ENCODE measurements around the gene MED27. TPM values are rescaled to one million over a fixed set of nuclear protein-coding genes. Genes with fewer than 3 reads are reported as not detected.

MED27 gene
- total RNA-seq, 1 donor from 2014 or later = 45.0 TPM

- H3K27ac Mint-ChIP-seq (ENCODE audit: unreplicated experiment) = peak overlapping the region; percentile 57
- TF ChIP-seq CTCF (IDR thresholded peaks at IDR 0.05; ENCODE audit: partially characterized antibody, unreplicated experiment) = no peak
- DNase-seq = no peak
- H3K36me3 Mint-ChIP-seq (ENCODE audit: unreplicated experiment) = no peaks in the 10 kb centered on the region
- H3K4me1 Mint-ChIP-seq (ENCODE audit: low read depth, unreplicated experiment) = peaks cover 28% of the 10 kb centered on the region
- no peaks in the 10 kb centered on the region for H3K9me3 Mint-ChIP-seq (ENCODE audit: unreplicated experiment)
- no peaks in the 10 kb centered on the region for H3K27me3 Mint-ChIP-seq (ENCODE audit: unreplicated experiment)
- peak overlapping the region; percentile 12 for H3K4me3 Mint-ChIP-seq (ENCODE audit: unreplicated experiment)
These were observed 98.4 kb downstream of the MED27 start for GRCh38 chr9:131981116-131981776.

GRCh38 chr9:131980267-131981016 is 99.2 kb downstream of the MED27 start:
- Mint-ChIP-seq H3K4me1 (ENCODE audit: low read depth, unreplicated experiment) (peaks cover 28% of the 10 kb centered on the region), H3K9me3 (ENCODE audit: unreplicated experiment) (no peaks in the 10 kb centered on the region), H3K27ac (ENCODE audit: unreplicated experiment) (no peak overlapping the region), H3K36me3 (ENCODE audit: unreplicated experiment) (no peaks in the 10 kb centered on the region), H3K4me3 (ENCODE audit: unreplicated experiment) (peak overlapping the region; percentile 35), H3K27me3 (ENCODE audit: unreplicated experiment) (no peaks in the 10 kb centered on the region)
- no peak for DNase-seq
- TF ChIP-seq CTCF (IDR thresholded peaks at IDR 0.05; ENCODE audit: partially characterized antibody, unreplicated experiment) = no peak

- no peak for TF ChIP-seq CTCF (IDR thresholded peaks at IDR 0.05; ENCODE audit: partially characterized antibody, unreplicated experiment)
- H3K27me3 Mint-ChIP-seq (ENCODE audit: unreplicated experiment) = peaks cover 2% of the 10 kb centered on the region
These were observed 102.4 kb downstream of the MED27 start for GRCh38 chr9:131977109-131977838.

GRCh38 chr9:131976157-131977108 is 103.2 kb downstream of the MED27 start:
- H3K9me3 Mint-ChIP-seq (ENCODE audit: unreplicated experiment) = no peaks in the 10 kb centered on the region
- H3K4me1 Mint-ChIP-seq (ENCODE audit: low read depth, unreplicated experiment) = peaks cover 23% of the 10 kb centered on the region
- TF ChIP-seq CTCF (IDR thresholded peaks at IDR 0.05; ENCODE audit: partially characterized antibody, unreplicated experiment) = no peak
- DNase-seq = no peak
- no peaks in the 10 kb centered on the region for H3K36me3 Mint-ChIP-seq (ENCODE audit: unreplicated experiment)
- H3K27me3 Mint-ChIP-seq (ENCODE audit: unreplicated experiment) = peaks cover 2% of the 10 kb centered on the region
- no peak overlapping the region for H3K27ac Mint-ChIP-seq (ENCODE audit: unreplicated experiment)
- no peak overlapping the region for H3K4me3 Mint-ChIP-seq (ENCODE audit: unreplicated experiment)

More at GRCh38 chr9:131977109-131977838, 102.4 kb downstream of the MED27 start:
- H3K9me3 Mint-ChIP-seq (ENCODE audit: unreplicated experiment) = no peaks in the 10 kb centered on the region
- H3K4me3 Mint-ChIP-seq (ENCODE audit: unreplicated experiment) = no peak overlapping the region
- no peak overlapping the region for H3K27ac Mint-ChIP-seq (ENCODE audit: unreplicated experiment)
- no peak for DNase-seq
- H3K4me1 Mint-ChIP-seq (ENCODE audit: low read depth, unreplicated experiment) = peaks cover 25% of the 10 kb centered on the region
- no peaks in the 10 kb centered on the region for H3K36me3 Mint-ChIP-seq (ENCODE audit: unreplicated experiment)

Measured in glutamatergic neuron (in vitro differentiated cells).